Suppressor macrophage treated with lipopolysaccharide for 4 hours (primary cell): ENCODE data around the gene UBA3.

Experiments used
- DNase-seq: peaks from one replicate; pipeline ENCODE4 v3.0.0-alpha.2; 2020

Gene UBA3

DNA sequence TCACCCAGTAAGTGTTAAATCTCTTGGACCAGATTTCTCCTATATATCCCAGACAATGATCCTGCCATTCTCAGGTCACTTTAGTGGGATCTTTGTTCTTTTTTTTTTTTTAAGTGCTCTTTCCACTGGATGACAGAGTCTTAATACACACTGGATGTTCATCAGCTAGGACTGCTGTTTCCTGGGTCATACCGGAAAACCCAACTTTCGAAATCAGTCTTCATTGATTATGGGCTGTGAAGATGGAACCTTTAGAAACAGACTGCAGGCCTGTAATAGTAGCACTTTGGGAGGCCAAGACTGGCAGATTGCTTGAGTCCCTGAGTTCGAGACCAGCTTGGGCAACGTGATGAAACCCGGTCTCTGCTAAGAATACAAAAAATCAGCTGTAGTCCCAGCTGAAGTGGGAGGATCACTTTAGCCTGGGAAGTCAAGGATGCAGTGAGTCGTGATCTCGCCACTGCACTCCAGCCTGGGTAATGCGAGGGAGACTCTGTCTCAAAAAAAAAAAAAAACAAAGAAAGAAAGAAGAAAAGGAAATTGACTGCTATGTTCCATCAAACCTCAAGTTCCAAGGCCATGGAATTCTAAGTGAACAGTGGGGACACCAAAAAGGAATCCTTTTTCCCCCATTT, 69.0 kb downstream of the UBA3 start:
- peak; percentile 28 for DNase-seq

DNA sequence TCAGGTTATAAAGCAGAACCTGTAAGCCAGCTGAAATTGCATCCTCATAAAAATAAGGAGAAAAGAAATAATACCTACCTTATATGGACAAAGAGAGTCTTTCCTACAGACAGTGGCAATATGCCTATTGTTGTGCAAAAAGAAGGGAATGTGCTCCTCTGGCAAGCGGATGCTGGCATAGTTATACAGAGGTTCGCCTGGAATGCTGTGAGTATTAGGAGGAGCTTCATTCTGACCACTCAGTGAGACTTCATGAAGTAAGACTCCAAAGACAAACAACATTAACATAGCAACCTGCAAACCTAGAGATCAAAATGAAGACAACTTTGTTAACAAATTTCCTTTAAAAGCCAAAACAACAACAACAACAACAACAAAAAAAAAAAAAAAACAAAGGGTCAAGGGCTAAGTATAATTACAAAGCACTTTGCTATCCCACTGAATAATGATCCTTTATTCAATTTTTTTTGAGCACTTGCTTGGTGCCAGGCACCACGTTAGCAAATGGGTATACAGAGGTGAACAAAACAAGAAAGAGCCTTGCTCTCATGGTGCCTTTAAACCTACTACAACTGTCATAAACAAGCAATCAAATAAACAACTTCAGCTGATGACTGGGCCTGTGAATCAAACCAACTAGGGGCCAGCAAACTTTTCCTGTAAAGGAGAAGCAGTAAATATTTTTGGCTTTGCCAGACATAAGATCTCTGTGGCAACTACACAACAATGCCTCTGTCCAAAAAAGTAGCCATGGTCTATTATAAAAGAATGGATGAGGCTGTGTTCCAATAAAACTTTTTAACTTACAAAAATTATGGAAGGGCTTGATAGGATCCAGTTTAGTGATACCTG, 70.4 kb downstream of the UBA3 start:
- DNase-seq: no peak

DNA sequence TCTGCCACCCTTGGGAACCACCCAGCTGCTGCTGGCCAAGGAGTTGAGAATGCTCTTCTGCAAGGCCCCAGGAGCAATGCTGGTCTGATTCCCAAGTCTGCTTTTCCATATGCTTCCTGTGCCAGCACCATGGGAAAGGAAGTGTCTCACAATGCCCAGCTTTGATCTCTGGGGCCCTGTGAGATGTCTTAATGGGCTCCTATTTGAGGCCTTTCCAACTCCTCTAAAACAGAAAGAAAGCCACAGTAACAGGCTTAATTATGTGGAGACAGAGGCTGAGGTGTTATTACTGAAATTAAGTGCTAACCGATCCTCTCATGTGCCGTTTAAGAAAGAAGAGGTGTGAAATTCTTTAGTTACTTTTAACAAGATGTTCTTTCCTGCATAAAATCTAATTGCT, 71.2 kb downstream of the UBA3 start:
- DNase-seq: no peak

- DNase-seq: no peak
Observed at GRCh38 chr3:69005791-69006482, 74.2 kb downstream of the UBA3 start.

DNA sequence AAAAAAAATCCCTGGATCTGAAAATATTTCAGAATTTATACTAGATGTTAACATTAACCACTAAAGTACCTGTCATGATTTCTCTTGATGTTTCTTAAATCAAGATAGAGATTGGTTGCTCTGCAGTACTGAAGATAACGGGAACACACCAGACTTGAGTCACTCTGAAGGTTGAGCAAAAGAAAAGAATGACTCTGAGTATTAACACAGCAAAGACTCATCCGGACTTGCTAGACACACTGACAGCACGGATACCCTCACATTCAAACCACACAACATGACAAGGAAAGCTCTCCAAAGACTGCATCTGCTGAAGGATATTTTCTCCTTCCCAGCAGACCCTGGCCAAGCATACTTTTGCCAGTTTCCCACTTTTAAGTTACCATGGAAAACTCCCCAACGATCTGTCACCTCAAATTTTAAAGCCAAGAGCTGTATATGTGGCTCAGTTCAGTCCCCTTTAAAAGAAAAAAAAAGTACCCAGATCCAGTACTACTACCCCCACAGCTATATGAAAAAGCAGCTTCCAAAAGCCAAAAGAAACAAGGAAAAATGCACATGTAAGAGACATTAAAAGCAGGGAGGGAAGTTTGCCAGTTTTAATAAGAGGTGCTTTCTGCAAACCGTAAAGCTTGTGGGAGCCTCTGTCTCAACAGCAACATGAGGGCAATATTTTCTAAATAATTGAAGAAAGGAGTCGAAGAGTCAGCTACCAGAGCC, 74.9 kb downstream of the UBA3 start:
- DNase-seq: no peak
